ENCODE results near the gene KIRREL1.

- TF ChIP-seq, protein P1, sequence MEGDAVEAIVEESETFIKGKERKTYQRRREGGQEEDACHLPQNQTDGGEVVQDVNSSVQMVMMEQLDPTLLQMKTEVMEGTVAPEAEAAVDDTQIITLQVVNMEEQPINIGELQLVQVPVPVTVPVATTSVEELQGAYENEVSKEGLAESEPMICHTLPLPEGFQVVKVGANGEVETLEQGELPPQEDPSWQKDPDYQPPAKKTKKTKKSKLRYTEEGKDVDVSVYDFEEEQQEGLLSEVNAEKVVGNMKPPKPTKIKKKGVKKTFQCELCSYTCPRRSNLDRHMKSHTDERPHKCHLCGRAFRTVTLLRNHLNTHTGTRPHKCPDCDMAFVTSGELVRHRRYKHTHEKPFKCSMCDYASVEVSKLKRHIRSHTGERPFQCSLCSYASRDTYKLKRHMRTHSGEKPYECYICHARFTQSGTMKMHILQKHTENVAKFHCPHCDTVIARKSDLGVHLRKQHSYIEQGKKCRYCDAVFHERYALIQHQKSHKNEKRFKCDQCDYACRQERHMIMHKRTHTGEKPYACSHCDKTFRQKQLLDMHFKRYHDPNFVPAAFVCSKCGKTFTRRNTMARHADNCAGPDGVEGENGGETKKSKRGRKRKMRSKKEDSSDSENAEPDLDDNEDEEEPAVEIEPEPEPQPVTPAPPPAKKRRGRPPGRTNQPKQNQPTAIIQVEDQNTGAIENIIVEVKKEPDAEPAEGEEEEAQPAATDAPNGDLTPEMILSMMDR (conservative IDR thresholded peaks at IDR 0.05; ENCODE audit: low read depth in 2 of 2): no peak
- TF ChIP-seq POLR2AphosphoS5 (IDR thresholded peaks at IDR 0.05; ENCODE audit: low read depth) (no peak), EZH2phosphoT487 (IDR thresholded peaks at IDR 0.05; ENCODE audit: unreplicated experiment) (no peak), CREB1 (CRISPR knock-in tag; IDR thresholded peaks at IDR 0.05; ENCODE audit: low read depth) (no peak), ETS1 (IDR thresholded peaks at IDR 0.05) (no peak), JUNB (IDR thresholded peaks at IDR 0.05; ENCODE audit: unreplicated experiment) (no peak), EZH2 (IDR thresholded peaks at IDR 0.05; ENCODE audit: low read depth, unreplicated experiment) (no peak), STAT1 (IDR thresholded peaks at IDR 0.05; ENCODE audit: unreplicated experiment) (no peak), REST (IDR thresholded peaks at IDR 0.05; ENCODE audit: unreplicated experiment) (no peak), ZNF331 (CRISPR knock-in tag; IDR thresholded peaks at IDR 0.05; ENCODE audit: low read depth) (no peak), NANOG (IDR thresholded peaks at IDR 0.05; ENCODE audit: borderline replicate concordance) (no peak), ZNF114 (CRISPR knock-in tag; IDR thresholded peaks at IDR 0.05) (no peak)
- TF ChIP-seq, protein P2, sequence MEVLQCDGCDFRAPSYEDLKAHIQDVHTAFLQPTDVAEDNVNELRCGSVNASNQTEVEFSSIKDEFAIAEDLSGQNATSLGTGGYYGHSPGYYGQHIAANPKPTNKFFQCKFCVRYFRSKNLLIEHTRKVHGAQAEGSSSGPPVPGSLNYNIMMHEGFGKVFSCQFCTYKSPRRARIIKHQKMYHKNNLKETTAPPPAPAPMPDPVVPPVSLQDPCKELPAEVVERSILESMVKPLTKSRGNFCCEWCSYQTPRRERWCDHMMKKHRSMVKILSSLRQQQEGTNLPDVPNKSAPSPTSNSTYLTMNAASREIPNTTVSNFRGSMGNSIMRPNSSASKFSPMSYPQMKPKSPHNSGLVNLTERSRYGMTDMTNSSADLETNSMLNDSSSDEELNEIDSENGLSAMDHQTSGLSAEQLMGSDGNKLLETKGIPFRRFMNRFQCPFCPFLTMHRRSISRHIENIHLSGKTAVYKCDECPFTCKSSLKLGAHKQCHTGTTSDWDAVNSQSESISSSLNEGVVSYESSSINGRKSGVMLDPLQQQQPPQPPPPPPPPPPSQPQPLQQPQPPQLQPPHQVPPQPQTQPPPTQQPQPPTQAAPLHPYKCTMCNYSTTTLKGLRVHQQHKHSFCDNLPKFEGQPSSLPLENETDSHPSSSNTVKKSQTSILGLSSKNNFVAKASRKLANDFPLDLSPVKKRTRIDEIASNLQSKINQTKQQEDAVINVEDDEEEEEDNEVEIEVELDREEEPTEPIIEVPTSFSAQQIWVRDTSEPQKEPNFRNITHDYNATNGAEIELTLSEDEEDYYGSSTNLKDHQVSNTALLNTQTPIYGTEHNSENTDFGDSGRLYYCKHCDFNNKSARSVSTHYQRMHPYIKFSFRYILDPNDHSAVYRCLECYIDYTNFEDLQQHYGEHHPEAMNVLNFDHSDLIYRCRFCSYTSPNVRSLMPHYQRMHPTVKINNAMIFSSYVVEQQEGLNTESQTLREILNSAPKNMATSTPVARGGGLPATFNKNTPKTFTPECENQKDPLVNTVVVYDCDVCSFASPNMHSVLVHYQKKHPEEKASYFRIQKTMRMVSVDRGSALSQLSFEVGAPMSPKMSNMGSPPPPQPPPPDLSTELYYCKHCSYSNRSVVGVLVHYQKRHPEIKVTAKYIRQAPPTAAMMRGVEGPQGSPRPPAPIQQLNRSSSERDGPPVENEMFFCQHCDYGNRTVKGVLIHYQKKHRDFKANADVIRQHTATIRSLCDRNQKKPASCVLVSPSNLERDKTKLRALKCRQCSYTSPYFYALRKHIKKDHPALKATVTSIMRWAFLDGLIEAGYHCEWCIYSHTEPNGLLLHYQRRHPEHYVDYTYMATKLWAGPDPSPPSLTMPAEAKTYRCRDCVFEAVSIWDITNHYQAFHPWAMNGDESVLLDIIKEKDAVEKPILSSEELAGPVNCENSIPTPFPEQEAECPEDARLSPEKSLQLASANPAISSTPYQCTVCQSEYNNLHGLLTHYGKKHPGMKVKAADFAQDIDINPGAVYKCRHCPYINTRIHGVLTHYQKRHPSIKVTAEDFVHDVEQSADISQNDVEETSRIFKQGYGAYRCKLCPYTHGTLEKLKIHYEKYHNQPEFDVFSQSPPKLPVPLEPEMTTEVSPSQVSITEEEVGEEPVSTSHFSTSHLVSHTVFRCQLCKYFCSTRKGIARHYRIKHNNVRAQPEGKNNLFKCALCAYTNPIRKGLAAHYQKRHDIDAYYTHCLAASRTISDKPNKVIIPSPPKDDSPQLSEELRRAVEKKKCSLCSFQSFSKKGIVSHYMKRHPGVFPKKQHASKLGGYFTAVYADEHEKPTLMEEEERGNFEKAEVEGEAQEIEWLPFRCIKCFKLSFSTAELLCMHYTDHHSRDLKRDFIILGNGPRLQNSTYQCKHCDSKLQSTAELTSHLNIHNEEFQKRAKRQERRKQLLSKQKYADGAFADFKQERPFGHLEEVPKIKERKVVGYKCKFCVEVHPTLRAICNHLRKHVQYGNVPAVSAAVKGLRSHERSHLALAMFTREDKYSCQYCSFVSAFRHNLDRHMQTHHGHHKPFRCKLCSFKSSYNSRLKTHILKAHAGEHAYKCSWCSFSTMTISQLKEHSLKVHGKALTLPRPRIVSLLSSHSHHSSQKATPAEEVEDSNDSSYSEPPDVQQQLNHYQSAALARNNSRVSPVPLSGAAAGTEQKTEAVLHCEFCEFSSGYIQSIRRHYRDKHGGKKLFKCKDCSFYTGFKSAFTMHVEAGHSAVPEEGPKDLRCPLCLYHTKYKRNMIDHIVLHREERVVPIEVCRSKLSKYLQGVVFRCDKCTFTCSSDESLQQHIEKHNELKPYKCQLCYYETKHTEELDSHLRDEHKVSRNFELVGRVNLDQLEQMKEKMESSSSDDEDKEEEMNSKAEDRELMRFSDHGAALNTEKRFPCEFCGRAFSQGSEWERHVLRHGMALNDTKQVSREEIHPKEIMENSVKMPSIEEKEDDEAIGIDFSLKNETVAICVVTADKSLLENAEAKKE (CRISPR knock-in tag; IDR thresholded peaks at IDR 0.05): no peak
These were observed 81.6 kb downstream of the KIRREL1 start for GRCh38 chr1:158075078-158075477.

Measured in GM23338 (cell line).